Aorta (tissue), 5 donors: ENCODE data around the gene RGS7. TPM values are rescaled to one million over a fixed set of nuclear protein-coding genes. Genes with fewer than 3 reads are reported as not detected.
"Not testable (repeated sequence)": the region's sequence is repeated elsewhere in the genome, so short reads cannot be mapped to it uniquely, and the experiment has no call there.

Source experiments
- ATAC-seq: fragments of 200-7000 bp; cut with Tn5 transposase; one replicate; pipeline ENCODE4 v1.9.1; 2022; ENCODE audit warnings: moderate library complexity; ENCODE audit not compliant: low FRiP score
- DNase-seq, 2 donors: peaks; one replicate each; pipeline ENCODE4 v3.0.0-alpha.2; 2020
- H3K27ac ChIP-seq, 2 donors: one replicate each; pipeline ENCODE4 v1.5.1; 2013; ENCODE audit warnings: low read length in 2 of 2, mild to moderate bottlenecking in 2 of 2, moderate library complexity in 2 of 2, control low read depth in 1 of 2, inconsistent platforms in 1 of 2, low read depth in 1 of 2
- H3K27me3 ChIP-seq, 2 donors: one replicate each; pipeline ENCODE4 v1.6.1; 2013; ENCODE audit warnings: control low read depth in 1 of 2, low read length in 1 of 2, mild to moderate bottlenecking in 1 of 2, moderate library complexity in 1 of 2; ENCODE audit not compliant: insufficient read depth in 2 of 2, control insufficient read depth in 1 of 2
- H3K36me3 ChIP-seq, 2 donors: one replicate each; pipeline ENCODE4 v1.6.1; 2013; ENCODE audit warnings: control low read depth in 1 of 2, low read length in 1 of 2, mild to moderate bottlenecking in 1 of 2; ENCODE audit not compliant: insufficient read depth in 2 of 2, control insufficient read depth in 1 of 2
- H3K4me1 ChIP-seq, 2 donors: one replicate each; pipeline ENCODE4 v1.6.1; 2013; ENCODE audit warnings: low read length in 2 of 2, control low read depth in 1 of 2, mild to moderate bottlenecking in 1 of 2, moderate library complexity in 1 of 2; ENCODE audit not compliant: insufficient read depth in 2 of 2, control insufficient read depth in 1 of 2
- H3K4me3 ChIP-seq, 2 donors: one replicate each; pipeline ENCODE4 v1.5.1; 2013; ENCODE audit warnings: low read length in 2 of 2, control low read depth in 1 of 2, mild to moderate bottlenecking in 1 of 2
- H3K9me3 ChIP-seq: one replicate; pipeline ENCODE4 v1.6.1; 2013; ENCODE audit warnings: mild to moderate bottlenecking, low read length; ENCODE audit not compliant: control insufficient read depth
- WGBS, 2 donors: extraction: QIAGEN DNeasy Blood & Tissue Kit; methylation state at CpG; one replicate each; pipeline ENCODE4 v1.1.7; 2013; 5-methylcytosine and 5-hydroxymethylcytosine counted together
- intact Hi-C, 2 donors: fragments of 100-400 bp; cut with DNase I; formaldehyde crosslinking; loops; one replicate each; pipeline versions ENCODE4 v1.14.2 to v1.15.0; 2022
- polyA plus RNA-seq, 2 donors: library from polyadenylated mRNA; stranded (reverse); fragments of 200-250 nt; gene quantifications; one replicate each; pipeline ENCODE4 v1.2.3, GENCODE V29; 2013
- total RNA-seq, 2 donors: library from RNA; stranded (reverse); fragmentation: NEBNext Ultra II Directional; extraction: Animal tissue kit (Norgen Biotek cat#: 25700); gene quantifications; one replicate each; pipeline ENCODE4 v1.2.1, GENCODE V29; 2021
- donor health status: healthy with polysubstance abuse.
- donor health status: Bipolar disorder and iron deficiency.
- donor health status: DM: no; HTN: no; CAD: no.
- donor health status: DM: no; HTN: no; CAD: no.
- donor health status: DM: yes; HTN: yes; CAD: no.

Gene RGS7
- total and polyA plus RNA-seq, 4 donors: not detected

- intact Hi-C loops: no loop called here
These were observed 369.1 kb downstream of the RGS7 start for GRCh38 chr1:240987928-240988327.

GRCh38 chr1:240985081-240985480, 371.9 kb downstream of the RGS7 start:
- no peak for ATAC-seq
- WGBS, 2 donors: 20 to 43% methylated on average over 5 of the region's 5 CpGs
- Histone ChIP-seq H3K27me3 (no peaks in the 10 kb centered on the region), H3K9me3 (peaks cover 3% of the 10 kb centered on the region), H3K27ac (no peak overlapping the region), H3K4me3 (no peak overlapping the region), H3K4me1 (no peaks in the 10 kb centered on the region), H3K36me3 (no peaks in the 10 kb centered on the region)
- intact Hi-C loops: no loop called here
- DNase-seq: no peak

More at GRCh38 chr1:240987928-240988327, 369.1 kb downstream of the RGS7 start:
- Histone ChIP-seq H3K27me3 (no peaks in the 10 kb centered on the region), H3K27ac (no peak overlapping the region), H3K9me3 (peaks cover 3% of the 10 kb centered on the region), H3K4me3 (no peak overlapping the region), H3K36me3 (no peaks in the 10 kb centered on the region), H3K4me1 (no peaks in the 10 kb centered on the region)
- ATAC-seq (no peak), DNase-seq (no peak)
- WGBS, 2 donors: 66 to 67% methylated on average over 5 of the region's 5 CpGs

GRCh38 chr1:240980342-240980741, 376.7 kb downstream of the RGS7 start:
- no peaks in the 10 kb centered on the region for H3K27me3 ChIP-seq
- ATAC-seq (no peak), DNase-seq (no peak)
- peaks cover 2% of the 10 kb centered on the region for H3K9me3 ChIP-seq
- no peak overlapping the region for H3K27ac ChIP-seq
- no peaks in the 10 kb centered on the region for H3K4me1 ChIP-seq
- H3K36me3 ChIP-seq: no peaks in the 10 kb centered on the region
- no peak overlapping the region for H3K4me3 ChIP-seq
- 59% methylated on average over 1 of the region's 1 CpG for WGBS, 2 donors
- intact Hi-C loops: no loop called here

- intact Hi-C loops: no loop called here
- Histone ChIP-seq H3K36me3 (no peaks in the 10 kb centered on the region), H3K4me3 (no peak overlapping the region), H3K9me3 (peaks cover 2% of the 10 kb centered on the region), H3K4me1 (no peaks in the 10 kb centered on the region), H3K27me3 (no peaks in the 10 kb centered on the region), H3K27ac (no peak overlapping the region)
- 89 to 94% methylated on average over 1 of the region's 1 CpG for WGBS, 2 donors
- no peak for ATAC-seq
- DNase-seq: no peak
These were observed 380.3 kb downstream of the RGS7 start for GRCh38 chr1:240976685-240977084.

GRCh38 chr1:240973875-240974274, 383.1 kb downstream of the RGS7 start:
- Histone ChIP-seq H3K27me3 (no peaks in the 10 kb centered on the region), H3K4me3 (no peak overlapping the region), H3K27ac (no peak overlapping the region), H3K9me3 (peaks cover 2% of the 10 kb centered on the region), H3K36me3 (no peaks in the 10 kb centered on the region), H3K4me1 (no peaks in the 10 kb centered on the region)
- ATAC-seq (no peak), DNase-seq (no peak)
- WGBS, 2 donors: 86 to 91% methylated on average over 3 of the region's 3 CpGs
- intact Hi-C loops: no loop called here

GRCh38 chr1:240972059-240972458, 384.9 kb downstream of the RGS7 start:
- ATAC-seq, H3K4me3 ChIP-seq, H3K9me3 ChIP-seq, intact Hi-C loops, H3K36me3 ChIP-seq, DNase-seq, H3K27me3 ChIP-seq, H3K4me1 ChIP-seq, H3K27ac ChIP-seq: not testable (repeated sequence)
- 96 to 98% methylated on average over 3 of the region's 4 CpGs for WGBS, 2 donors

- H3K4me3 ChIP-seq: no peak overlapping the region
- no peaks in the 10 kb centered on the region for H3K27me3 ChIP-seq
- H3K4me1 ChIP-seq: no peaks in the 10 kb centered on the region
- intact Hi-C loops: no loop called here
- no peak for DNase-seq
- WGBS, 2 donors: 59 to 66% methylated on average over 4 of the region's 4 CpGs
- no peak overlapping the region for H3K27ac ChIP-seq
- no peaks in the 10 kb centered on the region for H3K36me3 ChIP-seq
- H3K9me3 ChIP-seq: no peaks in the 10 kb centered on the region
- ATAC-seq: no peak
These were observed 386.8 kb downstream of the RGS7 start for GRCh38 chr1:240970253-240970652.

- intact Hi-C loops: no loop called here
- DNase-seq (no peak), ATAC-seq (no peak)
- H3K4me3 ChIP-seq: no peak overlapping the region
- H3K27me3 ChIP-seq: no peaks in the 10 kb centered on the region
- H3K9me3 ChIP-seq: no peaks in the 10 kb centered on the region
- no peaks in the 10 kb centered on the region for H3K4me1 ChIP-seq
- H3K36me3 ChIP-seq: no peaks in the 10 kb centered on the region
- H3K27ac ChIP-seq: no peak overlapping the region
- WGBS, 2 donors: 71 to 75% methylated on average over 5 of the region's 5 CpGs
These were observed 388.1 kb downstream of the RGS7 start for GRCh38 chr1:240968864-240969263.

- H3K27me3 ChIP-seq: no peaks in the 10 kb centered on the region
- no peaks in the 10 kb centered on the region for H3K4me1 ChIP-seq
- intact Hi-C loops: no loop called here
- ATAC-seq (no peak), DNase-seq (no peak)
- no peak overlapping the region for H3K27ac ChIP-seq
- no peaks in the 10 kb centered on the region for H3K36me3 ChIP-seq
- WGBS, 2 donors: 74 to 75% methylated on average over 10 of the region's 10 CpGs
- no peaks in the 10 kb centered on the region for H3K9me3 ChIP-seq
- no peak overlapping the region for H3K4me3 ChIP-seq
These were observed 389.8 kb downstream of the RGS7 start for GRCh38 chr1:240967070-240967724.
